NCI-H345 treated with DMSO at 0.1 percent for 48 hours (cell line): ENCODE results near the gene FKBP2.

Source experiments
- DNase-seq: peaks from one replicate; lab custom pipeline; 2025; ENCODE audit not compliant: unreplicated experiment; lab: John Stamatoyannopoulos, UW

Gene FKBP2

DNA sequence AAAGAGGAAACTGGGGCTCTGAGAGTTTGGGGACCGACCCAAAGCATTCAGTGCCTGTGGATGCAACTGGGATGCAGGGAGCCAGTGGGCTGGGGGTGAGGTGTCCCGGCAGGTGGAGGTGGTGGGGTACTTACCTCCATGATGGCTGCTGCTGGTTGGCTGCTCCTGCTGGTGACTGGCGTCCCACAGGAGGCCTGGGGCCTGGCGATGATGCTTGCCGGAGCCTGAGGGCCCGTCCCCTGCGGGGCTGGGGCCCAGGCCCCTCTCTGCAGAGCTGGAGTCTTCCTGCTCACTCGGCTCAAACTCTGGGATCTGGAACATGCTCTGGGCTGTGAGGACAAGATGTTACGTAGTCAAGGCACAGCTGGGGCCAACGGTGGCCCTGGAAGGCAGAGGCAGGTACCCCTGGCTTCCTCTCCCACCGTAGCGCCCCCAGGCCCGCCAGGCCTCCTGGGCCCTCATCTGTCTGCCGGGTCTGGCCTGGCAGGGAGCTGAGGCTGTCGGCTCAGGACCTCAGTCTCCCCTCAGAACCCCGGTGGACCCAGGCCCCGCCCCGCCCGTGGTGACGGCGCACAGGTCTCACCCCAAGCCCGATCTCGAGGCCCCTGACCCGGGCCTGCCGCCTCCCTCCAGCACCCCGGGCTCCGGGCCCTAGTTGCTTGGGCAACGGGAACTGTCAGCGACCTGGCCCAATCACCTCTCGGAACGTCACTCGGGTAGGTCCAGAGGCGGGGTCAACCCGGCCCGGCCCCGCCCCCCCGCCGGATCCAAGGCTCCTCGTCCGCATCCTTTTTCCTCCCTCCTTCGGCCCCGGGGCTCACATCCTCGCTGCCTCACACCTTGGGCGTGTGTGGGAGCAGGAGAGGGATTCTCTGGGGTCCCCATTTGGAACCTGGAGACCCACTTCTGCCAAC lies 43.4 kb downstream of the FKBP2 start, which contains the start of gene BAD:
Gene BAD (minus strand): TSS at position 618 of the 914 bp plus-strand sequence. CDS start 297 bp downstream, at position 321.
- DNase-seq, result peak; percentile 80

DNA sequence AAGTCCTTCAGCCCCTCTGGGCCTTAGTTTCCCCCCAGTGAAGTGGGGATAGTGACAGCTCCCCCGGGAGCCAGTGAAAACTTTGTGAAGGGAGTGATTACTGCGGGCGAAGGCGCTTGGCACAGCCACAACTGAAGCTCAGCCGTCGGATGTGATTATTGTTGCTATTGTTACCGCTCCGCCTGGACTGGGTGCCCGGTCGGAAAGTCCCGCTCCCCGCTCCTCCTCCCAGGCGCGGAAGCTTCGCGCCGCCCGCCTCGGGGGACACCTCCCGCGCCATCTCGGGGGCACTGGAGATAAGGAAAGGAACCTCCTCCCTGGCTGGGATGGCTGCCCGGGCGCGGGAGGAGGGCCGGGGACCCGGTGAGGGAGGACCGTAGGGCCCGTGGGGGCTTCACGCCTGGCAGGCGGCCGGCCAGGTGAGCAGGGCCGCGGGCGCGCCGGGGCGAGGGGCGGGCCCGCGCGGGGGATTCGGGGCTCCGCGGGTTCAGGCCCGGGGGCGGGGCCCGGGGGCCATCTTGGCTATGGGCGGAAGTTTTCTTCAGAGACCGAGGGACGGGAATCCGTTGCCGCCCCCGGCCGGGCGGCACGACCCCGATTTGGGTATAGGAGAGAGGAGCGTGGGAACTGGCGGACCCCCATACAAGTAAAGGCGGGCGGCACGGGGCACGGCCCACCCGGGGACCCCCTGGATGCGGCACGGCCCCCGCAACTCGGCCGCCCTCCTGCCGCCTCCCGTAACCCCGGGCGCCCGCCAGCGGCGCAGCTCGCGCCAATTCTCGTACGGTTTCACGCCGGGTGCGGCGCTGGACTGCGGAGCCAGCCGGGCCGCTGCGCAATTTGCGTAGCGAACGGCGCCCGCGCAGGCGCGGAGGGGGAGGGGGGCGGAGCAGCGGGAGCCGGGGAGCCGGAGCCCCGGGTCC lies 44.3 kb downstream of the FKBP2 start, which contains the start of gene GPR137:
Gene GPR137 (plus strand): TSS at position 887 of the 923 bp plus-strand sequence. CDS start 677 bp downstream, outside the sequence.
- DNase-seq, result peak; percentile 71

- DNase-seq, result peak; percentile 65
Observed at GRCh38 chr11:64285885-64286800, 45.2 kb downstream of the FKBP2 start.

- no peak for DNase-seq
Observed at GRCh38 chr11:64286801-64287159, 45.9 kb downstream of the FKBP2 start.

GRCh38 chr11:64287676-64288352 lies 46.9 kb downstream of the FKBP2 start:
- no peak for DNase-seq

- DNase-seq, result no peak
Observed at GRCh38 chr11:64288353-64288750, 47.5 kb downstream of the FKBP2 start.

GRCh38 chr11:64289002-64289564 lies 48.2 kb downstream of the FKBP2 start:
- no peak for DNase-seq

- DNase-seq, result no peak
Observed at GRCh38 chr11:64290352-64291261, 49.7 kb downstream of the FKBP2 start.

DNA sequence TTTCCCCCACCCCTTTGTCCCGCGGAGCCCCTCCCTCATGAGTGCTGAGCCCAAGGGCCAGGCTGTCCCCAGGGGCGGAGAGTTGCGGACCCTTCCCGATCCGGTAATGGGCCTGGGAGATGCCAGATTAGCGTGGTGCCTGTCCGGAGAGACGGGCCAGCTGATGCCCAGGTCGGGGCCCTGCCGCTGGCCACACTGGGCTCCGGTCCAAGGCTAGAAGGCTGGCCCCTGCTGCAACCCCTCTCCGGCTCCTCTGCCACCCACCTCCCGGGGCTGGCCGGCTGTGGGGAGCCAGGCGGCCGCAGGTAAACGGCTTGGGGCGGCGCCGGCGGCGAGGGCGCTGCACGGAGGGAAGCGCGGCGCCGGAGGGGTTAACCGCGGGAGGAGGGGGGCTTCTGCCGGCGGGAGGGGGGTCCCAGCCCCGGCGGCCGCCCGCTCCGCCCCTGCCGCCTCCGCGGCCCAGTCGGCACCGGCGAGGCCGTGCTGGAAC lies 50.4 kb downstream of the FKBP2 start, which contains the start of gene KCNK4:
Gene KCNK4 (plus strand): TSS at position 41 of the 490 bp plus-strand sequence. CDS start 1,717 bp downstream, outside the sequence.
- DNase-seq, result no peak

DNA sequence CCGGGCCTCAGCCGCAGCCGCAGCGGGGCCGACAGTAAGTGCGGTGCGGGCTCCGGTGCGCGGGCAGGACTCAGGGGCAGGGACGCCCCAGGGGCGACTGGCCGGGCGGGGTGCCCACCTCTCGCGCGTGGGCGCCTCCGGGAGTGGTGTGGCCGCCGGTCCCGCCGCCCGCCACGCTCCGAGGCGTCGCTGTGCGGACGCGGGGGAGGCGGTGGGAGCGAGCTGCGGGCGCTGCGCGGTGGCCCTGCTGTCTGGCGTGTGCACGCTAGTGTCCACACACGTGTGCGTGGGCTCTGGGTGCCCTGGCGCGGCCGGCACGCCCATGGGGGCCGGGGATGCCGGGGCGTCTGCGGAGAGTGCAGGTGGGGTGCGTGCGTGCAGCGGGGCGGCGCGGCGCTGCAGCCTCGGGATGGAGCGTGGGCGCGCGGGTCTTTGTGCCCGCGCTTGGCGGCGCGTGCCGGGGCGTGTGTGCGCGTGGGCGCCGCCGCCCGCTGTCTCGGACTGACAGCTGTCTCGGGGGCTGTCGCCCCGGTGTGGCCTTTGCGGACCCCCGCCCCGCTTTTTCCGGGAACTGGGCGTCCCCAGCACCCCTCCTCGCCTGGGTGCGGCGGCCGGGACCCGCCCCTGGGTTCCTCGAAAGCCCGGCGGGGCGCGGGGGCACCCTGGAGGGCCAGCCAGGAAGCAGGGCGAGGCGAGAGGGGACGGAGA lies 51.0 kb downstream of the FKBP2 start:
- DNase-seq, result no peak

DNA sequence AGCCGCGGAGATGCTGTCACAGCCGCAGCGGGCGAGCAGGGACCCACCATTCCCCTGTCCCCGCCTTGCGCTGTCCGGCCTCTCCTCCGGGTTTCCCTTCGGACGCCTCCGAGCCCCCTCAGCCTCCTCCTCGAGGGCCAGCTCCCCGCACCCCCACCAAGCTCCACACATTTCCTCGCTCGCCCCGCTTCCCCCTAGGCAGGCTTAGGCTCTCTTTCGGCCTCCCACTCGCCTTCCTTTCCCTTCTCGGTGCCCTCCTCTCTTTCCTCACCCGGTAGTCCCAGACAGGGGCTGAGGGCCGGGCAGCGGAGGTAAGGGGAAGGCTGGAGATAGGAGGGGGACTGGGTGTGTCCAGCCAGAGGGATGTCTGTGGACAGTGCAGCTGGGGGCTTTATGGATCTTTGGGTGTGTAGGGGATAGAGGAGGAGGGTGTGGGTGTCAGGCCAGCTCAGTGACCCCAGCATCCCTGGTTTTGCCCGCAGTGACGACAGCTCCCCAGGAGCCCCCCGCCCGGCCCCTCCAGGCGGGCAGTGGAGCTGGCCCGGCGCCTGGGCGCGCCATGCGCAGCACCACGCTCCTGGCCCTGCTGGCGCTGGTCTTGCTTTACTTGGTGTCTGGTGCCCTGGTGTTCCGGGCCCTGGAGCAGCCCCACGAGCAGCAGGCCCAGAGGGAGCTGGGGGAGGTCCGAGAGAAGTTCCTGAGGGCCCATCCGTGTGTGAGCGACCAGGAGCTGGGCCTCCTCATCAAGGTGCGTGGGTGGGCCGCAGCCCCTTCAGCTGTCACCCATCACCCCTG lies 51.8 kb downstream of the FKBP2 start:
- no peak for DNase-seq
